Suprapubic skin (tissue), 4 donors: ENCODE results near the gene GRM7.

Experiments
- CTCF ChIP-seq, 2 donors: fragments of 200-600 bp in 1 of 2; fragments of 450-650 bp in 1 of 2; sonication (generic) in 1 of 2; IDR thresholded peaks; one replicate each; pipeline ENCODE4 v1.5.1; 2016 to 2019; ENCODE audit warnings: antibody characterized with exemption in 2 of 2, mild to moderate bottlenecking in 1 of 2, moderate library complexity in 1 of 2
- POLR2A ChIP-seq, 2 donors: fragments of 450-650 bp; IDR thresholded peaks; one replicate each; pipeline ENCODE4 v1.6.1; 2017; ENCODE audit warnings: antibody characterized with exemption in 2 of 2, mild to moderate bottlenecking in 2 of 2, moderate library complexity in 2 of 2
- POLR2AphosphoS5 ChIP-seq, 3 donors: sonication (generic); formaldehyde crosslinking; IDR thresholded peaks; one replicate each; pipeline ENCODE4 v1.6.1; 2017; ENCODE audit warnings: antibody characterized with exemption in 3 of 3

GRCh38 chr3:7207928-7208327, 347.0 kb downstream of the GRM7 start:
- TF ChIP-seq CTCF (IDR thresholded peaks at IDR 0.05) = no peak
- no peak for TF ChIP-seq POLR2AphosphoS5 (IDR thresholded peaks at IDR 0.05)
- TF ChIP-seq POLR2A (IDR thresholded peaks at IDR 0.05) = no peak
